Measurements from ENCODE around the gene PRDX5. TPM values are rescaled to one million over a fixed set of nuclear protein-coding genes. Genes with fewer than 3 reads are reported as not detected.

Gene PRDX5
- total RNA-seq, 2 experiments from 2014 or later: 177 to 217 TPM

GRCh38 chr11:64291752-64292459 is 26.0 kb upstream of the PRDX5 start:
- intact Hi-C loops (cut with micrococcal nuclease; ENCODE audit: unreplicated experiment): no loop called here
- Histone ChIP-seq H3K27ac (ENCODE audit: low read depth, low read length, poor library complexity, severe bottlenecking) (no peak overlapping the region), H3K79me2 (ENCODE audit: insufficient read depth, low read depth, low read length) (no peaks in the 10 kb centered on the region), H3K4me3 (ENCODE audit: low read depth, low read length, poor library complexity, severe bottlenecking) (no peak overlapping the region), H3K9me2 (ENCODE audit: insufficient read depth, low read length) (no peaks in the 10 kb centered on the region), H3K36me3 (ENCODE audit: insufficient read depth, low read length) (no peaks in the 10 kb centered on the region), H3K4me1 (ENCODE audit: insufficient read depth, low read length, poor library complexity, severe bottlenecking) (no peaks in the 10 kb centered on the region), H3K4me2 (ENCODE audit: low read length) (no peak overlapping the region), H3K9me3 (ENCODE audit: low read length) (no peaks in the 10 kb centered on the region), H4K20me1 (ENCODE audit: insufficient read depth, low read length) (no peaks in the 10 kb centered on the region), H2AFZ (ENCODE audit: low read length) (no peak overlapping the region)
- DNase-seq (ENCODE audit: low spot score): no peak
- CTCF ChIA-PET (ENCODE audit: unreplicated experiment): no interaction called here
- TF ChIP-seq EZH2phosphoT487 (IDR thresholded peaks at IDR 0.05; ENCODE audit: borderline replicate concordance, low read depth, low read length) (no peak), CTCF (conservative IDR thresholded peaks at IDR 0.05; ENCODE audit: low read length) (no peak)
- BruUV-seq (replicated peaks): no TSS peak
- POLR2A ChIA-PET: no interaction called here

- BruUV-seq (replicated peaks): no TSS peak
- ChIA-PET CTCF (ENCODE audit: unreplicated experiment) (no interaction called here), POLR2A (no interaction called here)
- Histone ChIP-seq H3K4me2 (ENCODE audit: low read length) (no peak overlapping the region), H3K9me2 (ENCODE audit: insufficient read depth, low read length) (no peaks in the 10 kb centered on the region), H3K9me3 (ENCODE audit: low read length) (no peaks in the 10 kb centered on the region), H3K4me1 (ENCODE audit: insufficient read depth, low read length, poor library complexity, severe bottlenecking) (no peaks in the 10 kb centered on the region), H3K79me2 (ENCODE audit: insufficient read depth, low read depth, low read length) (no peaks in the 10 kb centered on the region), H3K27ac (ENCODE audit: low read depth, low read length, poor library complexity, severe bottlenecking) (no peak overlapping the region), H3K36me3 (ENCODE audit: insufficient read depth, low read length) (no peaks in the 10 kb centered on the region), H2AFZ (ENCODE audit: low read length) (no peak overlapping the region), H4K20me1 (ENCODE audit: insufficient read depth, low read length) (no peaks in the 10 kb centered on the region), H3K4me3 (ENCODE audit: low read depth, low read length, poor library complexity, severe bottlenecking) (no peak overlapping the region)
- TF ChIP-seq CTCF (conservative IDR thresholded peaks at IDR 0.05; ENCODE audit: low read length) (no peak), EZH2phosphoT487 (IDR thresholded peaks at IDR 0.05; ENCODE audit: borderline replicate concordance, low read depth, low read length) (no peak)
- DNase-seq (ENCODE audit: low spot score): no peak
- intact Hi-C loops (cut with micrococcal nuclease; ENCODE audit: unreplicated experiment): no loop called here
These were observed 25.3 kb upstream of the PRDX5 start for GRCh38 chr11:64292460-64293254.

- Histone ChIP-seq H3K9me3 (ENCODE audit: low read length) (no peaks in the 10 kb centered on the region), H3K79me2 (ENCODE audit: insufficient read depth, low read depth, low read length) (no peaks in the 10 kb centered on the region), H3K4me3 (ENCODE audit: low read depth, low read length, poor library complexity, severe bottlenecking) (no peak overlapping the region), H3K36me3 (ENCODE audit: insufficient read depth, low read length) (no peaks in the 10 kb centered on the region), H3K27ac (ENCODE audit: low read depth, low read length, poor library complexity, severe bottlenecking) (no peak overlapping the region), H3K9me2 (ENCODE audit: insufficient read depth, low read length) (no peaks in the 10 kb centered on the region), H3K4me2 (ENCODE audit: low read length) (no peak overlapping the region), H4K20me1 (ENCODE audit: insufficient read depth, low read length) (no peaks in the 10 kb centered on the region), H2AFZ (ENCODE audit: low read length) (no peak overlapping the region), H3K4me1 (ENCODE audit: insufficient read depth, low read length, poor library complexity, severe bottlenecking) (no peaks in the 10 kb centered on the region)
- DNase-seq (ENCODE audit: low spot score): no peak
- POLR2A ChIA-PET: no interaction called here
- TF ChIP-seq EZH2phosphoT487 (IDR thresholded peaks at IDR 0.05; ENCODE audit: borderline replicate concordance, low read depth, low read length) (no peak), CTCF (conservative IDR thresholded peaks at IDR 0.05; ENCODE audit: low read length) (no peak)
- intact Hi-C loops (cut with micrococcal nuclease; ENCODE audit: unreplicated experiment): no loop called here
- no TSS peak for BruUV-seq (replicated peaks)
- CTCF ChIA-PET (ENCODE audit: unreplicated experiment): no interaction called here
These were observed 23.1 kb upstream of the PRDX5 start for GRCh38 chr11:64294774-64295173.
